ENCODE data around the gene PLEKHJ1.

Gene PLEKHJ1

GRCh38 chr19:2216361-2217225, 19.5 kb downstream of the PLEKHJ1 start:
- H3K4me3 ChIP-seq (replicated peaks; ENCODE audit: low read depth, low read length): no peak overlapping the region
- DNase-seq (ENCODE audit: extremely low read depth, low read depth): no peak
- TF ChIP-seq, protein P1, sequence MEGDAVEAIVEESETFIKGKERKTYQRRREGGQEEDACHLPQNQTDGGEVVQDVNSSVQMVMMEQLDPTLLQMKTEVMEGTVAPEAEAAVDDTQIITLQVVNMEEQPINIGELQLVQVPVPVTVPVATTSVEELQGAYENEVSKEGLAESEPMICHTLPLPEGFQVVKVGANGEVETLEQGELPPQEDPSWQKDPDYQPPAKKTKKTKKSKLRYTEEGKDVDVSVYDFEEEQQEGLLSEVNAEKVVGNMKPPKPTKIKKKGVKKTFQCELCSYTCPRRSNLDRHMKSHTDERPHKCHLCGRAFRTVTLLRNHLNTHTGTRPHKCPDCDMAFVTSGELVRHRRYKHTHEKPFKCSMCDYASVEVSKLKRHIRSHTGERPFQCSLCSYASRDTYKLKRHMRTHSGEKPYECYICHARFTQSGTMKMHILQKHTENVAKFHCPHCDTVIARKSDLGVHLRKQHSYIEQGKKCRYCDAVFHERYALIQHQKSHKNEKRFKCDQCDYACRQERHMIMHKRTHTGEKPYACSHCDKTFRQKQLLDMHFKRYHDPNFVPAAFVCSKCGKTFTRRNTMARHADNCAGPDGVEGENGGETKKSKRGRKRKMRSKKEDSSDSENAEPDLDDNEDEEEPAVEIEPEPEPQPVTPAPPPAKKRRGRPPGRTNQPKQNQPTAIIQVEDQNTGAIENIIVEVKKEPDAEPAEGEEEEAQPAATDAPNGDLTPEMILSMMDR (IDR thresholded peaks at IDR 0.05; ENCODE audit: low read depth, low read length, missing control alignments): no peak

GRCh38 chr19:2215281-2215751, 20.8 kb downstream of the PLEKHJ1 start:
- no peak overlapping the region for H3K4me3 ChIP-seq (replicated peaks; ENCODE audit: low read depth, low read length)
- no peak for DNase-seq (ENCODE audit: extremely low read depth, low read depth)
- TF ChIP-seq, protein P1 (IDR thresholded peaks at IDR 0.05; ENCODE audit: low read depth, low read length, missing control alignments): no peak

GRCh38 chr19:2214251-2214650, 21.9 kb downstream of the PLEKHJ1 start:
- DNase-seq (ENCODE audit: extremely low read depth, low read depth): no peak
- no peak overlapping the region for H3K4me3 ChIP-seq (replicated peaks; ENCODE audit: low read depth, low read length)
- TF ChIP-seq, protein P1 (IDR thresholded peaks at IDR 0.05; ENCODE audit: low read depth, low read length, missing control alignments): no peak

DNA sequence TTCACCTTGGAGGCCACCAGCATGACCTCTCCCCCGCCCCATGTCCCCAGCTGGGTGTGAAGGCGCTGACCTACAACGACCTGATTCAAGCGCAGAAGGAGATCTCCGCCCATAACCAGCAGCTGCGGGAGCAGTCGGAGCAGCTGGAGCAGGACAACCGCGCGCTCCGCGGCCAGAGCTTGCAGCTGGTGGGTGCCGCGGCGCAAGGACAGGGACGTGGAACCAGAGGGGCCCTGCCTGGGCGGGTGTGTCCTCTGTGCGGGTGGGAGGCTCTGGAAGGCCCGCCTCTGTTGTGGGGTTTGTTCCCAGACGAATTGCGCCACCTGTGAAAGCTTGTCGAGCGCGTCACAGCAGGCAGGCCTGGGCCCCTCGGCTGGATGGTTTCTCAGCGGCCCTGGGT, 22.3 kb downstream of the PLEKHJ1 start:
- TF ChIP-seq, protein P1 (IDR thresholded peaks at IDR 0.05; ENCODE audit: low read depth, low read length, missing control alignments): no peak
- no peak overlapping the region for H3K4me3 ChIP-seq (replicated peaks; ENCODE audit: low read depth, low read length)
- no peak for DNase-seq (ENCODE audit: extremely low read depth, low read depth)

GRCh38 chr19:2212861-2213711, 23.0 kb downstream of the PLEKHJ1 start:
- TF ChIP-seq, protein P1 (IDR thresholded peaks at IDR 0.05; ENCODE audit: low read depth, low read length, missing control alignments): no peak
- DNase-seq (ENCODE audit: extremely low read depth, low read depth): no peak
- H3K4me3 ChIP-seq (replicated peaks; ENCODE audit: low read depth, low read length): no peak overlapping the region

- H3K4me3 ChIP-seq (replicated peaks; ENCODE audit: low read depth, low read length): no peak overlapping the region
- no peak for DNase-seq (ENCODE audit: extremely low read depth, low read depth)
- TF ChIP-seq, protein P1 (IDR thresholded peaks at IDR 0.05; ENCODE audit: low read depth, low read length, missing control alignments): no peak
Measured at GRCh38 chr19:2210987-2211740, 25.0 kb downstream of the PLEKHJ1 start.
